Activated CD8-positive, alpha-beta T cell treated with anti-CD3 and anti-CD28 coated beads for 36 hours (primary cell): ENCODE data around the gene ANKRD28. TPM values are rescaled to one million over a fixed set of nuclear protein-coding genes. Genes with fewer than 3 reads are reported as not detected.
"Not testable (repeated sequence)": the region's sequence is repeated elsewhere in the genome, so short reads cannot be mapped to it uniquely, and the experiment has no call there.

Source experiments
- ATAC-seq: fragments of 200-7000 bp; cut with Tn5 transposase; one replicate; pipeline ENCODE4 v1.10.0; 2021; ENCODE audit warnings: mild to moderate bottlenecking, moderate library complexity
- CTCF ChIA-PET: fragments of 350-600 bp; sonication (Branson Sonifier 250); formaldehyde crosslinking; loops from one replicate; lab custom pipeline; 2021; ENCODE audit warnings: antibody characterized with exemption; lab: Charles Lee
- POLR2A ChIA-PET: fragments of 350-600 bp; sonication (Branson Sonifier 250); formaldehyde crosslinking; loops from one replicate; lab custom pipeline; 2021; ENCODE audit warnings: antibody characterized with exemption; lab: Charles Lee
- DNase-seq: peaks from one replicate; pipeline ENCODE4 v3.0.0-alpha.2; 2020
- H3K27ac Mint-ChIP-seq: one replicate; pipeline ENCODE4 v1.8.0; 2021; ENCODE audit warnings: mild to moderate bottlenecking, mixed read lengths
- H3K27me3 Mint-ChIP-seq: one replicate; pipeline ENCODE4 v1.8.0; 2021; ENCODE audit warnings: mixed read lengths
- H3K36me3 Mint-ChIP-seq: one replicate; pipeline ENCODE4 v1.8.0; 2021; ENCODE audit warnings: low read depth, mixed read lengths
- H3K4me1 Mint-ChIP-seq: one replicate; pipeline ENCODE4 v1.8.0; 2021; ENCODE audit warnings: low read depth, mixed read lengths
- H3K4me3 Mint-ChIP-seq: one replicate; pipeline ENCODE4 v1.8.0; 2021; ENCODE audit warnings: mild to moderate bottlenecking, moderate library complexity, mixed read lengths
- H3K9me3 Mint-ChIP-seq: one replicate; pipeline ENCODE4 v1.8.0; 2021; ENCODE audit warnings: mixed read lengths
- CTCF ChIP-seq: fragments of 200-600 bp; IDR thresholded peaks from one replicate; pipeline ENCODE4 v1.8.0; 2022; ENCODE audit warnings: antibody characterized with exemption, mild to moderate bottlenecking
- intact Hi-C: fragments of 100-400 bp; cut with micrococcal nuclease; formaldehyde crosslinking; loops from one replicate; pipeline ENCODE4 v1.10.0; 2022
- total RNA-seq, 2 experiments: library from RNA; stranded (reverse); gene quantifications; one replicate each; pipeline ENCODE4 v1.2.3, GENCODE V29; 2021

ANKRD28 gene
- total RNA-seq, 2 experiments from 2014 or later, result 32.9 to 35.3 TPM

- no peak for TF ChIP-seq CTCF
- ChIA-PET CTCF (interaction anchor here (1.5 kb wide), 1 partner anchor 18 kb away, joined by 3 read pairs; no protein-coding TSS in a partner anchor), POLR2A (no interaction called here)
- DNase-seq (no peak), ATAC-seq (no peak)
- H3K36me3 Mint-ChIP-seq, result peaks cover 25% of the 10 kb centered on the region
- no peaks in the 10 kb centered on the region for H3K9me3 Mint-ChIP-seq
- H3K27ac Mint-ChIP-seq, result no peak overlapping the region
- no peaks in the 10 kb centered on the region for H3K27me3 Mint-ChIP-seq
- intact Hi-C loops, result no loop called here
- H3K4me3 Mint-ChIP-seq, result no peak overlapping the region
- peaks cover 21% of the 10 kb centered on the region for H3K4me1 Mint-ChIP-seq
Measured at GRCh38 chr3:15782429-15782828, 15.3 kb downstream of the ANKRD28 start.

- H3K27ac Mint-ChIP-seq, result no peak overlapping the region
- POLR2A ChIA-PET, result no interaction called here
- no peak for DNase-seq
- H3K27me3 Mint-ChIP-seq, result no peaks in the 10 kb centered on the region
- H3K4me1 Mint-ChIP-seq, result peaks cover 19% of the 10 kb centered on the region
- no peak for ATAC-seq
- H3K4me3 Mint-ChIP-seq, result no peak overlapping the region
- no peaks in the 10 kb centered on the region for H3K9me3 Mint-ChIP-seq
- CTCF ChIA-PET, result no interaction called here
- TF ChIP-seq CTCF, result no peak
- peaks cover 25% of the 10 kb centered on the region for H3K36me3 Mint-ChIP-seq
- intact Hi-C loops, result no loop called here
Measured at GRCh38 chr3:15781637-15782402, 16.0 kb downstream of the ANKRD28 start.

GRCh38 chr3:15781131-15781530, 16.6 kb downstream of the ANKRD28 start:
- ATAC-seq (no peak), DNase-seq (no peak)
- H3K27ac Mint-ChIP-seq, result no peak overlapping the region
- intact Hi-C loops, result no loop called here
- H3K36me3 Mint-ChIP-seq, result peaks cover 25% of the 10 kb centered on the region
- H3K4me3 Mint-ChIP-seq, result no peak overlapping the region
- ChIA-PET CTCF (no interaction called here), POLR2A (no interaction called here)
- no peaks in the 10 kb centered on the region for H3K9me3 Mint-ChIP-seq
- TF ChIP-seq CTCF, result no peak
- peaks cover 25% of the 10 kb centered on the region for H3K4me1 Mint-ChIP-seq
- H3K27me3 Mint-ChIP-seq, result no peaks in the 10 kb centered on the region

GRCh38 chr3:15779111-15779510, 18.7 kb downstream of the ANKRD28 start:
- H3K9me3 Mint-ChIP-seq, result no peaks in the 10 kb centered on the region
- H3K36me3 Mint-ChIP-seq, result peaks cover 11% of the 10 kb centered on the region
- peaks cover 40% of the 10 kb centered on the region for H3K4me1 Mint-ChIP-seq
- ChIA-PET POLR2A (interaction anchor here (1.1 to 1.4 kb wide), 2 partner anchors 14 to 18 kb away, joined by 3 to 4 read pairs; partner anchors contain the start of gene ANKRD28), CTCF (no interaction called here)
- intact Hi-C loops, result no loop called here
- ATAC-seq (no peak), DNase-seq (no peak)
- no peak overlapping the region for H3K4me3 Mint-ChIP-seq
- TF ChIP-seq CTCF, result no peak
- no peak overlapping the region for H3K27ac Mint-ChIP-seq
- no peaks in the 10 kb centered on the region for H3K27me3 Mint-ChIP-seq

- peaks cover 11% of the 10 kb centered on the region for H3K36me3 Mint-ChIP-seq
- TF ChIP-seq CTCF, result no peak
- intact Hi-C loops, result no loop called here
- ChIA-PET POLR2A (interaction anchor here (1.1 to 1.4 kb wide), 3 partner anchors 9 to 19 kb away, joined by 3 to 5 read pairs (median 4); partner anchors contain the start of gene ANKRD28), CTCF (interaction anchor here (0.9 to 1.0 kb wide), 2 partner anchors 12 to 76 kb away, joined by 3 read pairs; no protein-coding TSS in a partner anchor)
- DNase-seq (no peak), ATAC-seq (no peak)
- H3K9me3 Mint-ChIP-seq, result no peaks in the 10 kb centered on the region
- no peak overlapping the region for H3K27ac Mint-ChIP-seq
- no peak overlapping the region for H3K4me3 Mint-ChIP-seq
- H3K27me3 Mint-ChIP-seq, result no peaks in the 10 kb centered on the region
- peaks cover 38% of the 10 kb centered on the region for H3K4me1 Mint-ChIP-seq
Measured at GRCh38 chr3:15778332-15778858, 19.4 kb downstream of the ANKRD28 start.

GRCh38 chr3:15774931-15775560, 22.7 kb downstream of the ANKRD28 start:
- ChIA-PET POLR2A (interaction anchor here (0.7 to 1.0 kb wide), 2 partner anchors 26 to 29 kb away, joined by 3 read pairs; no protein-coding TSS in a partner anchor), CTCF (interaction anchor here (1.0 to 1.8 kb wide), 2 partner anchors 12 to 22 kb away, joined by 4 to 5 read pairs; partner anchors contain the start of gene ANKRD28)
- ATAC-seq, result peak; percentile 55
- H3K27me3 Mint-ChIP-seq, intact Hi-C loops, H3K9me3 Mint-ChIP-seq, DNase-seq, H3K4me3 Mint-ChIP-seq: not testable (repeated sequence)
- peaks cover 47% of the 10 kb centered on the region for H3K4me1 Mint-ChIP-seq
- H3K36me3 Mint-ChIP-seq, result peaks cover 28% of the 10 kb centered on the region
- peak overlapping the region; percentile 9 for H3K27ac Mint-ChIP-seq
